ENCODE data around the gene BMI1. TPM values are rescaled to one million over a fixed set of nuclear protein-coding genes. Genes with fewer than 3 reads are reported as not detected.
A peak's percentile ranks its signal among the peaks of the same experiment; 100 is the strongest.

Gene BMI1
- total RNA-seq, 4 donors from 2014 or later: 41.2 to 73.5 (median 59.0) TPM

GRCh38 chr10:22344781-22345300 is 23.9 kb downstream of the BMI1 start:
- Histone ChIP-seq H3K27ac (no peak overlapping the region), H3K36me3 (no peaks in the 10 kb centered on the region), H3K9me3 (no peaks in the 10 kb centered on the region), H3K4me1 (peaks cover 6 to 9% of the 10 kb centered on the region in 2 donors), H3K27me3 (peaks cover 55% of the 10 kb centered on the region), H3K4me3 (replicated peaks in 1 of 3) (no peak overlapping the region)
- no peak for DNase-seq
- 10 to 11% methylated on average over 13 to 19 of the region's 26 CpGs for WGBS, 2 donors
- no peak for TF ChIP-seq POLR2A (IDR thresholded peaks at IDR 0.05)
- no peak for TF ChIP-seq CTCF (IDR thresholded peaks at IDR 0.05)
- intact Hi-C loops (cut with DNase I): loop anchor here (5.0 kb wide), 2 partner anchors 33 to 92 kb away; no protein-coding TSS in a partner anchor

GRCh38 chr10:22345301-22346095 is 24.6 kb downstream of the BMI1 start, which contains the start of gene SPAG6:
TSS of gene SPAG6 (plus strand) at chr10:22345496. CDS start at chr10:22345612, 116 bp downstream.
- Histone ChIP-seq H3K36me3 (no peaks in the 10 kb centered on the region), H3K9me3 (no peaks in the 10 kb centered on the region), H3K27ac (no peak within 1 kb of the TSS), H3K4me3 (replicated peaks in 1 of 3) (no peak within 1 kb of the TSS), H3K4me1 (peaks cover 6 to 7% of the 10 kb centered on the region in 2 donors), H3K27me3 (peaks cover 55% of the 10 kb centered on the region)
- DNase-seq: peak; percentile 21 to 35
- WGBS, 2 donors: 3 to 10% methylated on average over 7 to 26 of the region's 83 CpGs
- intact Hi-C loops (cut with DNase I): loop anchor here (5.0 kb wide), 1 partner anchor 33 kb away; no protein-coding TSS in a partner anchor
- TF ChIP-seq CTCF (IDR thresholded peaks at IDR 0.05) (no peak), POLR2A (IDR thresholded peaks at IDR 0.05) (no peak)

GRCh38 chr10:22346096-22346661 is 25.3 kb downstream of the BMI1 start:
- H3K9me3 ChIP-seq: no peaks in the 10 kb centered on the region
- WGBS, 2 donors: 26 to 31% methylated on average over 8 of the region's 8 CpGs
- peaks cover 4 to 5% of the 10 kb centered on the region in 2 donors for H3K4me1 ChIP-seq
- DNase-seq: no peak
- H3K4me3 ChIP-seq (replicated peaks in 1 of 3): no peak overlapping the region
- intact Hi-C loops (cut with DNase I): loop anchor here (5.0 kb wide), 1 partner anchor 34 kb away; no protein-coding TSS in a partner anchor
- no peak overlapping the region for H3K27ac ChIP-seq
- no peaks in the 10 kb centered on the region for H3K36me3 ChIP-seq
- H3K27me3 ChIP-seq: peaks cover 54% of the 10 kb centered on the region
- no peak for TF ChIP-seq CTCF (IDR thresholded peaks at IDR 0.05)

- WGBS, 2 donors: 97 to 98% methylated on average over 1 of the region's 1 CpG
- intact Hi-C loops (cut with DNase I): loop anchor here (5.0 kb wide), 1 partner anchor 37 kb away; no protein-coding TSS in a partner anchor
- no peak overlapping the region for H3K27ac ChIP-seq
- DNase-seq: no peak
- H3K27me3 ChIP-seq: peaks cover 26% of the 10 kb centered on the region
- H3K36me3 ChIP-seq: no peaks in the 10 kb centered on the region
- H3K4me1 ChIP-seq: no peaks in the 10 kb centered on the region
- no peak overlapping the region for H3K4me3 ChIP-seq (replicated peaks in 1 of 3)
- no peaks in the 10 kb centered on the region for H3K9me3 ChIP-seq
- TF ChIP-seq CTCF (IDR thresholded peaks at IDR 0.05) (no peak), POLR2A (IDR thresholded peaks at IDR 0.05) (no peak)
Measured at GRCh38 chr10:22349755-22350154, 28.9 kb downstream of the BMI1 start.
